HG03135 (cell line): Measurements from ENCODE around the gene DIRAS3.
"Not testable (repeated sequence)": the region's sequence is repeated elsewhere in the genome, so short reads cannot be mapped to it uniquely, and the experiment has no call there.

Experiments used
- ATAC-seq: cut with Tn5 transposase; IDR thresholded peaks from one replicate; pipeline ENCODE4 v1.9.1; 2021; ENCODE audit warnings: mild to moderate bottlenecking, moderate library complexity; ENCODE audit not compliant: unreplicated experiment

The DIRAS3 gene

DNA sequence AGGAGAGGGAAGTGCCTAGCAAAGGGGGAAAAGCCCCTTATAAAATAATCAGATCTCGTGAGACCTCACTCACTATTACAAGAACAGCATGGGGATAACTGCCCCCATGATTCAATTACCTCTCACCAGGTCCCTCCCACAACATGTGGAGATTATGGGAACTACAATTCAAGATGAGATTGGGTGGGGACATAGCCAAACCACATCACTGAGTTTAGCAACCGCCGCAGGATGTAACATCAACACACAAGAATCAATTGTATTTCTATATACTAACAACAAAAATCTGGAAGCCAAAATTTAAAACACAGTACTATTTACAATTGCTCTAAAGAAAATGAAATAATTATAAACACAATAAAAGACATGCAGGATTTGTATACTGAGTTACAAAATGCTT, 21.9 kb downstream of the DIRAS3 start:
- ATAC-seq = no peak

DNA sequence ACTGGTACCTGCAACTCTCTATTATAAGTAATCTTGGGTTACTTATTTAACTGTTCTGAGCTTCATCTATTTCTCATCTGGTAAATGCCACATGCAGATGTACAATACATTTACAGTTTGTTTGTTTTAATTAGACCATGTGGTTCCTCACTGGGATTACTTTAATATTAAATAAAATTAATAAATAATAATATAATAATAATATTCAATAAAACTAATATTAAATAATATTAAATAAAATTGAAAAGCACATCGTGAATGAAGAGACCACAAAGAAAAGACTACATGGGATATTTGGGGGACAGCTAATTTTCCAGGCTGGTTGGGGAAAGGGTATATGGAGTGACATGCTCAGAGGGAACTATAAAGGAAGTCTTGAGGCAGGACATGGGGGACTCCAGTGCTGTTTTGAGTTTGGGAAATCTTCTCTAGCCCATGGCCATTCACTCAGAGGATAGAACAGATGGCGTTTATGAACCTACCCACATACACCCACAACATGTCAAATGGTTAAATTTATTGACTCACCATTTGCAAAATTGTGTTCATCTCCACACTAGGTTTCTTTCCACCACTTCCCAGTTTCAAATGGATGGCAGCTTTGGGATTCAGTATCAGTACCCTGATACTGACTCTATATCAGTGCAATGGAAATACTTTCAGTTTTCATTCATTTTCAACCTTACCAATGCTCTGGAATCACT, 25.6 kb downstream of the DIRAS3 start:
- ATAC-seq = no peak

DNA sequence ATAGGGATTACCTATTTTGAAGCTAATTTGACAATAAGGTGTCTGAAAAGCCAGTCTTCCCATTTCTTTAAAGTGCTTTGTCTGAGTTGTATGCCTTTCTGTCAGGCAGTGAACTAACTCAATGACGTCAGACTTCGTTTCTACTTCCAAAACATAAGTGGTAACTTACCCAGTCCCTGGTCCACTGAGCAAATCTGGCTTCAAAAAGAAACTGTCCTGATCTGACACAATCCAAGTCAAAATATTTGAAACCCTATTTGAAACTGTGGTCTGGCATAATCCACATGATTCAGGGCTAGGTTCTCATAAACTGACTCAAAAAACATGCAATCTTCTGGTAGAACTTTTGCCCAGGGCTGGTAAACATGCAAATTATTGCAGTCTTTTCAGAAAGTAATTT, 34.0 kb downstream of the DIRAS3 start:
- no peak for ATAC-seq

DNA sequence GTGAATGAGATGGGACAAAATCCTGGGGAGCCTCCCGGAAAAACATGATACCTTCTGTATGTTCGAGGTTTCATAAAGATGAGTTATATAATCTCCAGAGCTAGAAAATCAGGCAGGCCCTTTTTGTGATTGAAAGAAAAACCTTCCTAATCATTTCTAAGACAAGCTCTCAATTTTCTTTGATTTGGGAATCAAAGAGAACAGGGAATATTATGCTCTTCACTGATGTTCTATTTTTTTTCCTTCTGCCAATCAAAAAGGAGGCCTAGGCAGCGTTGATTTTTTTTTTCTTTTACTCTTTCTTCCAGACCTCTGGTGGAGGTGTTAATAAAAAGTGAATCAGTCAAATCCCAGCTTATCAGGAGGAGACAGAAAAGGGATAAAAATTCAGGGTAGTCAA, 34.5 kb downstream of the DIRAS3 start:
- no peak for ATAC-seq

DNA sequence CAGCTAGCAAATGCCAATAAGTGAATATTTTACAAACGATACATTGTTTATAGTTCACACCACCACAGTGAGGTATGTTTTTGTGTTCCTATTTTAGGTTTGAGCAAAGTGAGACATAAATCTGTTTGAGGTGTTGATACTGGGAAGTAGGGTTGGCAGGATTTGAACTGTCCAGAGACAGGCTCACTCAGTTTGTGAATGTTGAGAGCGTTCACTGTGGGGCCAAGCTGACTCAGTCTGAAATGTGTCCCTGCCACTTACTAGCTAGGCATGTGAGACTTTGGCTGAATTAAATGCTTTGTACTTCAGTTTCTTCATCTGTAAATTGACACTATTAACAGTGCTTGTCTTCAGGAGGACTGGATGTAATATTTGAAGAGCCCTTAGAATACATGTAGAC, 35.1 kb downstream of the DIRAS3 start:
- ATAC-seq = no peak

DNA sequence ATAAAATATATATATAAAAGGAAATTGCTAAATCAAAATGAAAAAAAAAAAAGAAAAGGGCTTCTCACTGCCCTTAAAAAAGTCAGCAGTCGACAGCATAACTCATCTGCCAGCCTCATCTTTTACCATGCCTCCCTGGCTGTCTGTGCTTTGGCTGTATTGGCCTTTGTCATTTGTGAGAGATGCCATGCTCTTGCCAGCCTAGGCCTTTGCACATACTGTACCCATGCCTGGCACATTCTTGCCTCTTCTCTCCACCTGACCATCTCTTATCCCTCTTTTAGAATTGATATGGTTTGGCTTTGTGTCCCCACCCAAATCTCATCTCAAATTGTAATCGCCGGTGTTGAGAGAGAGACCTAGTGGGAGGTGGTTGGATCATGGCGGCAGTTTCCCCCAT, 37.1 kb downstream of the DIRAS3 start:
- ATAC-seq = no peak

DNA sequence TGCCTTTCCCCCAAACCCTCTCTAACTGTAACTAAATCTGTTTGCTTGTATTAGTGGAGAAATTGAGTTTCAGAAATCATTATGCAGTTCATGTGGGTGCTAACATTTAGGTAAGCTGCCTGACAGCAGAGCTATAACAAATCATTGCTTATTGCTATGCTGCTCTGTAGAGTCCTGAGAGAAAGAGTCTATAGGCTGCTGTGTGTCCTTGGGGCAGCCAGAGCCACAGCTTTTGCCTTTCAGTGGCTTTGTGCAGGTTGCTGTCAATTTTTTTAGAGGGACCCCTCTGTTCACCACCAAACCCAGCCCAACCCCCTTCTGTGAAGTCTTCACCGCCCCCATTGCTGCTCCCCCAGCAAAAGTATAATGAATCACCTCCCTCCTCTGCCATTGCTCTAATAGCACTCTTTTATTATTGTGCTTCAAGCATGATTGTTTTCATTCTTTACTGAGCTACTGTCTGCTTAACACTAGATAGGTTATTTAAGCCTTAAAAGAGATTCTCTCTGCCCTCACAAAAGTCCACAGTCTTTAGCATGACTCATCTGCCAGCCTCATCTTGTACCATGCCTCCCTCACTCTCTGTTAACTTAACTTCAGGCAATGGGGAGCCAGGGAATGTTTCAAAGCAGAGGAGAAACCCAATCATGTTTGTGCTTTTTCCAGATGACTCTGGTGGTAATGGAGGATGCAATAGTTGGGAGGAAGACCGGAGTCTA, 38.6 kb downstream of the DIRAS3 start:
- no peak for ATAC-seq

DNA sequence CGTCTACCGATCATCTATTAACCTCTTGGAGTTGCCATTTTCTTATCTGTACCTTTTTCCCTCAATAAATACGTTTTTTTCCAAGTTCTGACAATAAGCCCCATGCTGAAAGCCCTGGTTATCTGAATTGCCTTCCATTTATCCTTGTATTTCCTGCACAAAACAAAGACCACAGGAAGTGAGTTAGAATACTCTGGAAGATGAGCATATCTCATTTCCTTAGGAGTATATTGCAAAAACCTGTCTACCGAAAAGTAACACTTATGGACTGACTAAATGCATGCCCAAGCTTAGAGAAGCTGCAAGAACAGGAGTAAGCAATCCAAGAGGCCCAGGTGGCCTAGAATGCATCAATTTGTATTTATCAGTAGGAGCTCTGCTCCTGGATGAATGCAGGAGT, 39.9 kb downstream of the DIRAS3 start:
- ATAC-seq = no peak

DNA sequence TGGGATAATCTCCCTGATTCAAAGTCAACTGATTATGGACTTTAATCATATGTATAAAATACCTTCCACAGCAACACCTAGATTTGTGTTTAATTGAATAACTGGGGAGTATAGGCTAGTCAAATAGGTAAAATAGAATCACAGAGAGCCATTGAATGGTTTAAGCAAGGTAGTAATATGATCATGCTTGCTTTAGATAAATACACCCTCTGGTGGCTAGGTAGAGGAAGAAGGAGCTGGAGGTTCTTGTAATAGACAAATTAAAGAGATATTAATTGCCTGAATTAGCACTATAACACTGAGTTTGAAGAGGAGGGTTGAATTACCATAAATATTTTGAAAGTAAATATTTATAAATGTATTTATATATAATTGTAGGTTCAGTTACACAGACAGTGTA, 40.3 kb downstream of the DIRAS3 start:
- ATAC-seq = no peak

DNA sequence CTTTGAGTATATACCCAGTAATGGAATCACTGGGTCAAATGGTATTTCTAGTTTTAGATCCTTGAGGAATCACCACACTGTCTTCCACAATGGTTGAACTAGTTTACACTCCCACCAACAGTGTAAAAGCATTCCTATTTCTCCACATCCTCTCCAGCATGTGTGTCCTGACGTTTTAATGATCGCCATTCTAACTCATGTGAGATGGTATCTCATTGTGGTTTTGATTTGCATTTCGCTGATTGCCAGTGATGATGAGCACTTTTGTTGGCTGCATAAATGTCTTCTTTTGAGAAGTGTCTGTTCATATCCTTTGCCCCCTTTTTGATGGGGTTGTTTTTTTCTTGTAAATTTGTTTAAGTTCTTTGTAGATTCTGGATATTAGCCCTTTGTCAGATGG, 46.8 kb downstream of the DIRAS3 start:
- not testable (repeated sequence) for ATAC-seq

DNA sequence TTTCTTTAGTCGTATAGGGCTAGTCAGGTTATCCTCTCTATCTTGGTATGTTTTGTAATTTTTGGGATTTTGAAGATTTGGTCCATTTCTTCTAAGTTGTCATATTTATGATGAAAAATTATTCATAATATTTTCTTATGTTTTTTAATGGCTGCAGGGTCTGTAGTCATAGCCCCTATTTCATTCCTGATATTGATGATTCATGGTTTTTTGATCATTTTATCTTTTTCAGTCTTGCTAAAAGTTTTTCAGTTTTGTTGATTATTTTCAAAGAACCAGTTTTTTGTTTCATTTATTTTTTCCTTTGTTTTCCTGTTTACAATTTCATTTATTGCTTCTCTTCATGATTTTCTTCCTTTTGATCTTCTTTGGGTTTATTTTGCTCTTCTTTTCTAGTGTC, 50.2 kb downstream of the DIRAS3 start:
- no peak for ATAC-seq

DNA sequence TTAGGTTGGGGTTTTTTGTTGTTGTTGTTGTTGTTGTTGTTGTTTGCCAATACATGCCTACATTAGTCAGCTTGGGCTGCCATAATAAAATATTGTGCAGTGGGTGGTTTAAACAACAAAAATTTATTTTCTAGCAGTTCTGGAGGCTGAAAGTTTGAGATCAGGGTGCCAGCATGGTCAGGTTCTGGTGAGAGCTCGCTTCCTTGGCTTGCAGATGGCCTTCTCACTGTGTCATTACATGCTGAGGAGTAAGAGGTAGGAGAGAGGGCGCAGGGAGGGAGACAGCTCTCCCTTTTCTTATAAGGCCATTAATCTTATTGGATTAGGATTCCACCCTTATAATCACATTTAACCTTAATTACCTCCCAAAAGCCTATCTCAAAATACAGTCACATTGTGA, 52.7 kb downstream of the DIRAS3 start:
- ATAC-seq = no peak
